Cardiac muscle cell (in vitro differentiated cells and primary cell): ENCODE data around the gene GRXCR2. TPM values are rescaled to one million over a fixed set of nuclear protein-coding genes. Genes with fewer than 3 reads are reported as not detected.

Source experiments
- DNase-seq, 2 donors: peaks; one replicate each; pipeline versions ENCODE4 v3.0.0 to v3.0.0-alpha.2; 2010 to 2017; ENCODE audit warnings: low read depth in 1 of 2, low spot score in 1 of 2
- H3K27ac ChIP-seq: fragments of 200-600 bp; sonication (generic); 2 replicates; pipeline ENCODE4 v1.5.1; 2016
- H3K27me3 ChIP-seq: fragments of 200-600 bp; sonication (generic); 2 replicates; pipeline ENCODE4 v1.6.0; 2016; ENCODE audit warnings: control low read depth
- H3K36me3 ChIP-seq: fragments of 200-600 bp; sonication (generic); 2 replicates; pipeline ENCODE4 v1.5.1; 2016; ENCODE audit warnings: control low read depth
- H3K4me1 ChIP-seq: fragments of 200-600 bp; sonication (generic); 2 replicates; pipeline ENCODE4 v1.8.1; 2017; ENCODE audit warnings: low read depth, mild to moderate bottlenecking, mixed run types
- H3K4me3 ChIP-seq: fragments of 200-600 bp; sonication (generic); 2 replicates; pipeline ENCODE4 v1.5.1; 2016; ENCODE audit warnings: mild to moderate bottlenecking
- H3K9me3 ChIP-seq: fragments of 200-600 bp; sonication (generic); 2 replicates; pipeline ENCODE4 v1.5.1; 2017; ENCODE audit warnings: low read depth, mild to moderate bottlenecking, control low read depth
- polyA plus RNA-seq: library from polyadenylated mRNA; unstranded; fragments of >200 nt; fragmentation: Nextera tagmentation; extraction: Ambion mirVana; gene quantifications from 2 replicates; pipeline ENCODE4 v1.2.1, GENCODE V29; 2016
- total RNA-seq: library from RNA; depleted of rRNA; stranded (reverse); fragments of >200 nt; gene quantifications from 2 replicates; pipeline ENCODE4 v1.2.3, GENCODE V29; 2016
- TF ChIP-seq, protein P1 (sequence below): IDR thresholded peaks from 2 replicates; pipeline ENCODE4 v1.5.1; 2012; ENCODE audit warnings: low read depth, mild to moderate bottlenecking, low read length

The GRXCR2 gene
- total and polyA plus RNA-seq, 2 experiments from 2014 or later, result not detected

DNA sequence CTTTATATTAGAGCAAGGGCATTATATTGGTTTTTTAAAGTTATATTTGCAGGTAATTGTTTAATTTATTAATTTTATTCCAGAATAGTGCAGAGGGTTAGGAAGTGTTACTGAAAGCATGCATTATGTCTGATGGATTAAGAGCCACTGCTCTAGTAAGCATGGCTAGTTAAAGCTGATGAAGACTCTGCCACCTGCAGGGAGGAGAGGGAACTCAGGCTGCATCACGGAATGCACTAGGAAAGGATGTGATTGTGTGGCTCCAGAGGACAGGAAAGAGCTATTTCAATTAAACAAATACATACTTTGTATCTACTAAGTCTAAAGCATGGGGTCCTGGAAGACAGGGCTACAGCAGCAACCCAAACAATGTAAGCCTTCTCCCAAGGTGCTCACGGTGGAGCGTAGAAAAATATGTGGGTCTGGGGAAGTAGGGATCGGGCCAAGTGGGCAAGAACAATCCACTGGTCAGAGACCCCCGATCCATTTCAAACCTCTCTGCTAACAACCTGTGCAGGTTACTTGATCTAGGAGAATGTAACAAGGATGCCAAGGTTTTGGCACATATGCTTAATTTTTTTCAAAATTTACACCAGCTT lies 15.3 kb upstream of the GRXCR2 start:
- TF ChIP-seq, protein P1, sequence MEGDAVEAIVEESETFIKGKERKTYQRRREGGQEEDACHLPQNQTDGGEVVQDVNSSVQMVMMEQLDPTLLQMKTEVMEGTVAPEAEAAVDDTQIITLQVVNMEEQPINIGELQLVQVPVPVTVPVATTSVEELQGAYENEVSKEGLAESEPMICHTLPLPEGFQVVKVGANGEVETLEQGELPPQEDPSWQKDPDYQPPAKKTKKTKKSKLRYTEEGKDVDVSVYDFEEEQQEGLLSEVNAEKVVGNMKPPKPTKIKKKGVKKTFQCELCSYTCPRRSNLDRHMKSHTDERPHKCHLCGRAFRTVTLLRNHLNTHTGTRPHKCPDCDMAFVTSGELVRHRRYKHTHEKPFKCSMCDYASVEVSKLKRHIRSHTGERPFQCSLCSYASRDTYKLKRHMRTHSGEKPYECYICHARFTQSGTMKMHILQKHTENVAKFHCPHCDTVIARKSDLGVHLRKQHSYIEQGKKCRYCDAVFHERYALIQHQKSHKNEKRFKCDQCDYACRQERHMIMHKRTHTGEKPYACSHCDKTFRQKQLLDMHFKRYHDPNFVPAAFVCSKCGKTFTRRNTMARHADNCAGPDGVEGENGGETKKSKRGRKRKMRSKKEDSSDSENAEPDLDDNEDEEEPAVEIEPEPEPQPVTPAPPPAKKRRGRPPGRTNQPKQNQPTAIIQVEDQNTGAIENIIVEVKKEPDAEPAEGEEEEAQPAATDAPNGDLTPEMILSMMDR, result peak; percentile 93
- Histone ChIP-seq H3K27ac (no peak overlapping the region), H3K36me3 (no peaks in the 10 kb centered on the region), H3K9me3 (no peaks in the 10 kb centered on the region), H3K27me3 (no peaks in the 10 kb centered on the region), H3K4me1 (no peaks in the 10 kb centered on the region), H3K4me3 (no peak overlapping the region)
- DNase-seq, result peak; percentile 63 to 75

DNA sequence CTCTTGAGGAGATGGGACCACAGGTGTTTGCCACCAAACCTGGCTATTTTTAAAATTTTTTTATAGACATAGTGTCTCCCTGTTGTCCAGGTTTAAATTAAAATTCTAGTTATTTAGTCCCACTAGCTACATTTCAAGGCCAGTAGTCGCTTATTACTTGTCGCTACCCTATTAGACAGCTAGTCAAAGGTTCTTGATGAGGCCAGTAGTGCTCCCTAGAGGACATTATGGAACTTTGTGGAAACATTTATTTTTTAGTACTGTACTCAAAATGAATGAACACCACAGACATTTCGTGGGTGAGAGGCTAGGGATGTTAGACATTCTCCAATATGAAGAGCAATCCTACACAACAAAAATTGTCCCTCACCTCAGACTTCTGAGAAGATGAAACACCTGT lies 14.4 kb upstream of the GRXCR2 start:
- TF ChIP-seq, protein P1, result no peak
- H3K27me3 ChIP-seq, result no peaks in the 10 kb centered on the region
- no peak overlapping the region for H3K27ac ChIP-seq
- no peaks in the 10 kb centered on the region for H3K9me3 ChIP-seq
- no peaks in the 10 kb centered on the region for H3K36me3 ChIP-seq
- no peak overlapping the region for H3K4me3 ChIP-seq
- DNase-seq, result no peak
- no peaks in the 10 kb centered on the region for H3K4me1 ChIP-seq

DNA sequence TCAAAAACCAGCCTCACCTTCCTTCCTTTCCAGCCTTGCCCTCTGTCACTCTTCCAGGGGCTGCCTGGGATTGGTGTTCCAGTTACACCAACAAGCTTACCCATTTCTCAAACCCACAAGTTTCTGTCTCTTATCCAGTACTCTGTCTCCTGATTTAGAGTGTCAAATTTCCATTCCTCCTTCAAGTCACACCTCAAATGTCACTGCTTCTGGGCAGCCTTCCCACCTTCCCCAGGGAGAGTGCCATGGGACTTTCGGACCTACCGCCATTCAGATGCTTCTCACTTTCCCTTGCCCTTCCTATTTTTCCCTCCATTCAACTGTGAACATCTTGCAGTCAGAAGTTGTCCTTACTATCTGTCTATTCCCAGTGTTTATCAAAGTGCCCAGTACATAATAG lies 2.0 kb upstream of the GRXCR2 start:
- Histone ChIP-seq H3K27me3 (no peaks in the 10 kb centered on the region), H3K9me3 (no peaks in the 10 kb centered on the region), H3K4me3 (no peak overlapping the region), H3K4me1 (no peaks in the 10 kb centered on the region), H3K27ac (no peak overlapping the region), H3K36me3 (no peaks in the 10 kb centered on the region)
- DNase-seq, result no peak
- TF ChIP-seq, protein P1, result no peak

DNA sequence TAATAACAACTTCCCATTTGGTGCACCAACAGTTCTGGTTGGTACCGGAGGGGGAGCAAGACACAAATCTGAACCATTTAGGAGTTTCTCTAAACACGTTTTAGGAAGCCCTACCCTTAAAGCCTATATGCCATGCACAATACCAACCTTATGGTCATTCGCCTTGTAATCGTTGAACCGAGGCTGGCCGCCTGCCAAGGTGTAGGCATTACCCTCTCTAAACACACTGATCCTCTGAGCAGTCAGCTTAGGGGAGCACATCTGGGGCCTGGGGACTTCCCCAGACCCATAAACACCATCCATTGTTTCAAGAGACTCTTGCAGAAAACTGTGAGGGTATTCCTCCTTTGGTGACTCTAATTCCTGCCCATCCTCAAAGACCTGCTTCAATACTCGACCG lies 328 bp downstream of the GRXCR2 start:
- DNase-seq, result no peak
- H3K4me3 ChIP-seq, result no peak overlapping the region
- no peak overlapping the region for H3K27ac ChIP-seq
- H3K9me3 ChIP-seq, result no peaks in the 10 kb centered on the region
- no peaks in the 10 kb centered on the region for H3K36me3 ChIP-seq
- H3K4me1 ChIP-seq, result no peaks in the 10 kb centered on the region
- TF ChIP-seq, protein P1, result no peak
- H3K27me3 ChIP-seq, result no peaks in the 10 kb centered on the region

DNA sequence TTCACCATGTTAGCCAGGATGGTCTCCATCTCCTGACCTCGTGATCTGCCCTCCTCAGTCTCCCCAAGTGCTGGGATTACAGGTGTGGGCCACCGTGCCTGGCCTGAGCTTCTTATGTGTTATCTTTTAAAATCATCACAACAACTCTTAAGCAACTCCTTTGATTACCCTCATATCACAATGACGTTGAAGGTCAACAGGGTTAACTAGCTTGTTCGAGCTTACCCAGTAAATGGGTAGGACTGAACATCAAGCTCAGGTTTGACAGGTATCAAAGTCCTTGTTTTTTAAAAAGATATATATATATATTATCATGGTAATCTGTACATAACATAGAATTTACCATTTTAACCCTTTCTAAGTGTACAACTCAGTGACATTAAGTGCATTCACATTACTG lies 3.1 kb downstream of the GRXCR2 start:
- Histone ChIP-seq H3K4me3 (no peak overlapping the region), H3K36me3 (no peaks in the 10 kb centered on the region), H3K27ac (no peak overlapping the region), H3K4me1 (no peaks in the 10 kb centered on the region), H3K9me3 (no peaks in the 10 kb centered on the region), H3K27me3 (no peaks in the 10 kb centered on the region)
- DNase-seq, result no peak
- TF ChIP-seq, protein P1, result no peak
